Psoas muscle (tissue), 8 donors: Measurements from ENCODE around the gene F12. TPM values are rescaled to one million over a fixed set of nuclear protein-coding genes. Genes with fewer than 3 reads are reported as not detected.

ENCODE experiments used
- ATAC-seq, 4 donors: fragments of 200-7000 bp; cut with Tn5 transposase; one replicate each; pipeline ENCODE4 v1.9.1; 2020; ENCODE audit warnings: moderate library complexity in 3 of 4, mild to moderate bottlenecking in 2 of 4
- DNase-seq, 2 donors: peaks; one replicate each; pipeline ENCODE4 v3.0.0-alpha.2; 2020
- H3K27ac ChIP-seq: fragments of 200-600 bp; one replicate; pipeline ENCODE4 v1.8.0; 2022
- H3K27me3 ChIP-seq, 3 donors: fragments of 200-600 bp in 1 of 3; one replicate each; pipeline versions ENCODE4 v1.6.1 to v1.8.0; 2013 to 2022; ENCODE audit warnings: low read length in 2 of 3, mild to moderate bottlenecking in 2 of 3, moderate library complexity in 1 of 3; ENCODE audit not compliant: insufficient read depth in 3 of 3
- H3K36me3 ChIP-seq, 2 donors: fragments of 200-600 bp in 1 of 2; one replicate each; pipeline versions ENCODE4 v1.6.1 to v1.8.0; 2013 to 2022; ENCODE audit warnings: low read depth in 1 of 2, mild to moderate bottlenecking in 1 of 2, moderate library complexity in 1 of 2; ENCODE audit not compliant: insufficient read depth in 1 of 2
- H3K4me1 ChIP-seq: fragments of 200-600 bp; one replicate; pipeline ENCODE4 v1.8.0; 2022
- H3K4me3 ChIP-seq: fragments of 200-600 bp; one replicate; pipeline ENCODE4 v1.8.0; 2022; ENCODE audit warnings: mild to moderate bottlenecking
- H3K9me3 ChIP-seq: fragments of 200-600 bp; one replicate; pipeline ENCODE4 v1.8.0; 2022
- CTCF ChIP-seq: fragments of 200-600 bp; IDR thresholded peaks from one replicate; pipeline ENCODE4 v1.8.0; 2022; ENCODE audit warnings: antibody characterized with exemption
- WGBS, 3 donors: extraction: QIAGEN DNeasy Blood & Tissue Kit; methylation state at CpG; one replicate each; pipeline versions ENCODE4 v1.1.6 to v1.1.7; 2013; 5-methylcytosine and 5-hydroxymethylcytosine counted together
- intact Hi-C, 2 donors: fragments of 100-400 bp; cut with DNase I; formaldehyde crosslinking; loops; one replicate each; pipeline versions ENCODE4 v1.11.0 to v1.14.2; 2022
- polyA plus RNA-seq, 3 donors: library from polyadenylated mRNA; stranded (reverse); fragments of 200-250 nt; gene quantifications; one replicate each; pipeline ENCODE4 v1.2.3, GENCODE V29; 2013
- total RNA-seq, 4 donors: library from RNA; stranded (reverse); fragmentation: NEBNext Ultra II Directional in 2 of 4; extraction: Animal tissue kit (Norgen Biotek cat#: 25700) in 2 of 4; gene quantifications; one replicate each; pipeline versions ENCODE4 v1.2.1 to v1.2.4, GENCODE V29; 2021 to 2023
- donor health status: healthy with polysubstance abuse.
- donor health status: DM: no; HTN: no; CAD: no; lungs with moderate emphysema.
- donor health status: Bipolar disorder and iron deficiency.
- donor health status: healthy.
- donor health status: DM: yes; HTN: yes; CAD: no.
- donor health status: DM: no; HTN: no; CAD: no.
- donor health status: DM: no; HTN: no; CAD: no.
- donor health status: DM: yes; HTN: yes; CAD: no.

F12 gene
- total and polyA plus RNA-seq, 7 donors = 0.06 to 0.81 (median 0.24) TPM; not detected in 3

DNA sequence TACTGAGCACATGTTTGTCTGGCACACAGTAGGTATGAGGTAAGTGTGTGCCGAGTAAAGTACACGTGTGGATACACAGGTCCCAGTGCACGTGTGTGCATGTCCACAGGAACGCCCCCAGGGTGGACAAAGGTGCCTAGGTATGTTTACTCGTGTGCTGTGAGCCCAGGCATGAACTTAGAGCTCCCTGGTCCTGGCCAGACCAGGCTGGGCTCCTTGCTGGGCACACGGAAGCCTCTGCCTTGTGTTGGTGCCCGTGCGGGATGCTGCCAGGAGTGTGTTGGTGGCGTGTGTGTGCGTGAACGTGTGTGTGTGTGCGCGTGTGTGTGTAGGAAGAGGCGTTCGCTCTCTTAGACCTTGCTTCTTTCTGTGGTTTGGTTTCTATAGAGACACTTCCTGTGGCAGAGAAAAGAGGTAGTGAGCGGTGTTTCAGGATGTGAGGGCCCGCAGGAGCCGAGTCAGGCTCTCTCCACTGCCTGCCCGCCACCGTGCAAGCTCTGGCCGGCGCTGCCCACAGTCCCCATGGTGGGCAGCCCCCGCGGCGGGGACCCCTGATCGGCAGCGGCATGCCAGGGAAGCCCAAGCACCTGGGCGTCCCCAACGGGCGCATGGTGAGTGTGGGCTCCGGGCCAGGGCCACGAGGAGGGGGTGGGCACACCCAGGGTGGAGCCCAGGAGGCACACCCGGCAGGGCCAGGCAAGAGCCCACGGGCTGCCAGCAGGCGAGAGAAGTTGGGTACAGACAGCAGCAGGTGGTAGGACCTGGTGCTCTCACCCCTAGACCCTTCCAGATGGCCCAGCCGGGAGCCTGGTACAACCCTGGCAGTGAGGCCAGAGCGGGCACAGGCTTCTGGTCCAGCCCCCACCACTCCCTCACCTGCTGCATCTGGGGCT is 51.7 kb downstream of the F12 start, which contains the start of gene RGS14:
Gene RGS14, plus strand, starts transcription at position 466 of the 893 bp plus-strand sequence. Its CDS starts 101 bp downstream, at position 567.
- H3K9me3 ChIP-seq = no peaks in the 10 kb centered on the region
- H3K27me3 ChIP-seq = no peaks in the 10 kb centered on the region
- TF ChIP-seq CTCF = no peak
- intact Hi-C loops = no loop called here
- peak within 1 kb of the TSS; percentile 53 for H3K4me3 ChIP-seq
- H3K36me3 ChIP-seq = no peaks in the 10 kb centered on the region
- DNase-seq (peak; percentile 35 to 54), ATAC-seq (peak; percentile 37 to 52 (median 38))
- H3K27ac ChIP-seq = no peak within 1 kb of the TSS
- peaks cover 14% of the 10 kb centered on the region for H3K4me1 ChIP-seq
- 31 to 45% (median 37%) methylated on average over 32 to 37 of the region's 37 CpGs for WGBS, 3 donors

GRCh38 chr5:177357146-177357458 is 52.3 kb downstream of the F12 start:
- intact Hi-C loops = no loop called here
- Histone ChIP-seq H3K4me1 (peaks cover 13% of the 10 kb centered on the region), H3K27ac (no peak overlapping the region), H3K27me3 (no peaks in the 10 kb centered on the region), H3K4me3 (no peak overlapping the region), H3K36me3 (no peaks in the 10 kb centered on the region), H3K9me3 (no peaks in the 10 kb centered on the region)
- ATAC-seq (no peak), DNase-seq (no peak)
- 74 to 94% (median 87%) methylated on average over 5 of the region's 5 CpGs for WGBS, 3 donors
- no peak for TF ChIP-seq CTCF

DNA sequence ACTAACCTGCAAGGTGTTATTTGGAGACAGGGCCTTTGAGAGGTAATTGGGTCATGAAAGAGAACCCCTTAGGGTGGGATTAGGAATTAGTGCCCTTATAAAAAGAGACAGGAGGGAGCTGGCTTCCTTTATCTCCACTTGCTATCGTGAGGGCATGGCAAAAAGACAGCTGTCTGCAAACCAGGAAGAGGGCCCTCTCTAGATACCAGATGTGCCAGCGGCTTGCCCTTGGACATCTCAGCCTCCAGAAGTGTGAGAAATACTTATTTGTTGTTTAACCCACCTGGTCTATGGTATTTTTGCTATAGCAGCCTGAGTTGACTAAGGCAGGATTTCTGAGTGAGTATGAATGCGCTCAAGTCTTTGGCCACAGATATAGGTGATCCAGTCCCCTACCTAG is 52.6 kb downstream of the F12 start:
- Histone ChIP-seq H3K9me3 (no peaks in the 10 kb centered on the region), H3K4me3 (no peak overlapping the region), H3K36me3 (no peaks in the 10 kb centered on the region), H3K27me3 (no peaks in the 10 kb centered on the region), H3K4me1 (peaks cover 13% of the 10 kb centered on the region), H3K27ac (no peak overlapping the region)
- no peak for TF ChIP-seq CTCF
- no peak for DNase-seq
- no peak for ATAC-seq
- intact Hi-C loops = no loop called here
- 49 to 62% (median 62%) methylated on average over 3 of the region's 3 CpGs for WGBS, 3 donors

- Histone ChIP-seq H3K4me1 (peaks cover 13% of the 10 kb centered on the region), H3K36me3 (no peaks in the 10 kb centered on the region), H3K4me3 (no peak overlapping the region), H3K27me3 (no peaks in the 10 kb centered on the region), H3K27ac (no peak overlapping the region), H3K9me3 (no peaks in the 10 kb centered on the region)
- ATAC-seq (no peak), DNase-seq (no peak)
- intact Hi-C loops = no loop called here
- no peak for TF ChIP-seq CTCF
- WGBS, 3 donors = 11 to 18% (median 17%) methylated on average over 1 of the region's 1 CpG
Measured at GRCh38 chr5:177355868-177356168, 53.5 kb downstream of the F12 start.
